ENCODE data around the gene TCP11X2.

DNA sequence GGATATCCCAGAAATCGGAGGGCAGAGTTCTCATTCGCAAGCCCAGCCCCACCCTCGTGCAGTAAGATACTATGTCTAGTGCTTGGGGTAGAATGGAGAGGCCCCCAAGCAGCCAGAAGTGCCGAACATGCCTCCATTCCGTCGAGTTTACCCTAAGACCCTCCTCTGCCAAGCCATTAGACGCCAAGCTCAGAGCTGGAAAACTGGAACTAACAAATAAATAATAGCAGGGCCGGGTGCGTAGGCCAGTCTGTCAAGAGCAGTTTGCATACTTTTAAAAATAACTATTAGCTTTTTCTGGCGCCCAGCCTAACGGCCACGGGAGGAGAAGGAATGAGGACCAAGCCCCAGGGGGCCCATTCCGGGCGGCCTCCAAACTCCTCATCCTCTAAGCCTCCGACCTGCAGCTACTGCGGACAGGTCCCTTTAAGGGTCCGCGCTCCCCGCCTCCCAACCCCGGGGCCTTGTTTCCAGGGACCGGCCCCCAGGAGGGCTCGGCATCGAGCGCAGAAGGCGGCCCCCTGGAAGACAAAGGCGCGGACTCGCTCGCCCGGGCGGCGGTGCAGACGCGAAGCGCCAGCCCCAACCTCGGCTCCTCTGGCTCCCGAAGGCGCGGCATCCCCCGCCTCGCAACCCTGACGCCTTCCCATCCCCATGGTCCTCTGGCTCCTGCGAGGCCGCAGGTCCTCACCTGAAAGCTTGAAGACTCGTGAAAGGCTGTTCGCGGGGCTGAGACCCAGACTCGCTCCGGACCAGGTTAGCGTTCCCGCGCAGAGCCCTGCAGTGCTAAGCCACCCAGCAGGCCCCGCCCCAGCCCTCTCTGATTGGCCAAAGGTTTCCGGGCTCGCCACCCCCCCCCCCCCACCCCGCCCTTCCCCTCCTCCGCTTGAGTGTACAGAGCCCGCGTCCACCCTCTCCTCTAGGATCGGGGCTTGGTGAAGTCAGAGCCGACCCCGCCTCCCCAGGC, 44.6 kb upstream of the TCP11X2 start, which contains the start of gene TMSB15A:
- TF ChIP-seq, protein P1, sequence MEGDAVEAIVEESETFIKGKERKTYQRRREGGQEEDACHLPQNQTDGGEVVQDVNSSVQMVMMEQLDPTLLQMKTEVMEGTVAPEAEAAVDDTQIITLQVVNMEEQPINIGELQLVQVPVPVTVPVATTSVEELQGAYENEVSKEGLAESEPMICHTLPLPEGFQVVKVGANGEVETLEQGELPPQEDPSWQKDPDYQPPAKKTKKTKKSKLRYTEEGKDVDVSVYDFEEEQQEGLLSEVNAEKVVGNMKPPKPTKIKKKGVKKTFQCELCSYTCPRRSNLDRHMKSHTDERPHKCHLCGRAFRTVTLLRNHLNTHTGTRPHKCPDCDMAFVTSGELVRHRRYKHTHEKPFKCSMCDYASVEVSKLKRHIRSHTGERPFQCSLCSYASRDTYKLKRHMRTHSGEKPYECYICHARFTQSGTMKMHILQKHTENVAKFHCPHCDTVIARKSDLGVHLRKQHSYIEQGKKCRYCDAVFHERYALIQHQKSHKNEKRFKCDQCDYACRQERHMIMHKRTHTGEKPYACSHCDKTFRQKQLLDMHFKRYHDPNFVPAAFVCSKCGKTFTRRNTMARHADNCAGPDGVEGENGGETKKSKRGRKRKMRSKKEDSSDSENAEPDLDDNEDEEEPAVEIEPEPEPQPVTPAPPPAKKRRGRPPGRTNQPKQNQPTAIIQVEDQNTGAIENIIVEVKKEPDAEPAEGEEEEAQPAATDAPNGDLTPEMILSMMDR (optimal IDR thresholded peaks at IDR 0.05 in 1 of 3, IDR thresholded peaks at IDR 0.05 in 1 of 3, conservative IDR thresholded peaks at IDR 0.05 in 1 of 3; ENCODE audit: extremely low read depth in 1 of 3, insufficient read depth in 2 of 3, low read length in 3 of 3): no peak
- peak; percentile 37 for TF ChIP-seq EZH2 (IDR thresholded peaks at IDR 0.05; ENCODE audit: low read length)

Data from keratinocyte (primary cell).